Endothelial cell of umbilical vein (primary cell): Measurements from ENCODE around the gene COL6A2. TPM values are rescaled to one million over a fixed set of nuclear protein-coding genes. Genes with fewer than 3 reads are reported as not detected.

Experiments used
- BruUV-seq: library from RNA; stranded (reverse); fragments of 400-500 nt; replicated peaks from 2 replicates; lab custom pipeline; 2021; lab: Mats Ljungman, UMichigan
- CTCF ChIA-PET: fragments of 300-600, 350-600 bp; sonication (Branson Sonifier 250); formaldehyde crosslinking; loops from one replicate; lab custom pipeline; 2021; ENCODE audit warnings: antibody characterized with exemption, inconsistent platforms; lab: Charles Lee
- POLR2A ChIA-PET: fragments of 300-600, 350-600 bp; sonication (Branson Sonifier 250); formaldehyde crosslinking; loops from one replicate; lab custom pipeline; 2021; ENCODE audit warnings: antibody characterized with exemption, inconsistent platforms; lab: Charles Lee
- DNase-seq: peaks from one replicate; pipeline ENCODE4 v3.0.0-alpha.2; 2011; ENCODE audit warnings: low read depth, low spot score
- FAIRE-seq: peaks from 2 replicates; lab custom pipeline; 2011; peaks lifted over from hg19 to GRCh38; lab: Jason Lieb, UNC
- H2AFZ ChIP-seq: 2 replicates; pipeline ENCODE4 v1.6.0; 2012; ENCODE audit warnings: low read depth, low read length, control low read depth, inconsistent platforms
- H3K27ac ChIP-seq: 2 replicates; pipeline ENCODE4 v1.5.1; 2011; ENCODE audit warnings: low read depth, mild to moderate bottlenecking, control low read depth, low read length, moderate library complexity; ENCODE audit not compliant: insufficient read depth
- H3K27me3 ChIP-seq, 2 experiments: 2 replicates each; pipeline versions ENCODE4 v1.6.0 to v1.6.1; 2011; ENCODE audit warnings: low read length in 2 of 2, mixed read lengths in 1 of 2; ENCODE audit not compliant: control insufficient read depth in 2 of 2, insufficient read depth in 2 of 2
- H3K36me3 ChIP-seq, 2 experiments: 2 replicates in 1 of 2; 3 replicates in 1 of 2; pipeline ENCODE4 v1.5.1; 2011; ENCODE audit warnings: low read length in 2 of 2, mild to moderate bottlenecking in 1 of 2, moderate library complexity in 1 of 2; ENCODE audit not compliant: control insufficient read depth in 2 of 2, insufficient read depth in 2 of 2; ENCODE audit errors: extremely low read depth in 1 of 2
- H3K4me1 ChIP-seq: 3 replicates; pipeline ENCODE4 v1.5.1; 2011; ENCODE audit warnings: mild to moderate bottlenecking, low read length; ENCODE audit not compliant: control insufficient read depth, insufficient read depth; ENCODE audit errors: extremely low read depth
- H3K4me2 ChIP-seq: 2 replicates; pipeline ENCODE4 v1.6.1; 2011; ENCODE audit warnings: low read length, control low read depth, mixed read lengths; ENCODE audit not compliant: insufficient read depth
- H3K4me3 ChIP-seq, 3 experiments: fragments of 200-600 bp in 1 of 3; sonication (generic), shearing (Covaris generic) in 1 of 3; replicated peaks in 1 of 3; 2 replicates each; pipeline ENCODE4 v1.5.1; 2011 to 2016; ENCODE audit warnings: control low read depth in 3 of 3, low read length in 3 of 3, mild to moderate bottlenecking in 2 of 3, inconsistent platforms in 1 of 3, low read depth in 1 of 3, moderate library complexity in 1 of 3; ENCODE audit not compliant: insufficient read depth in 1 of 3
- H3K79me2 ChIP-seq: 2 replicates; pipeline ENCODE4 v1.6.0; 2012; ENCODE audit warnings: low read length, inconsistent platforms; ENCODE audit not compliant: control insufficient read depth, insufficient read depth
- H3K9ac ChIP-seq: replicated peaks from 2 replicates; pipeline ENCODE3; 2011; ENCODE audit warnings: low read length, control low read depth; ENCODE audit not compliant: insufficient read depth; ENCODE audit errors: extremely low read depth
- H3K9me1 ChIP-seq: replicated peaks from 3 replicates; pipeline ENCODE4 v1.6.0; 2011; ENCODE audit warnings: mild to moderate bottlenecking, low read length; ENCODE audit not compliant: control insufficient read depth, insufficient read depth; ENCODE audit errors: extremely low read depth
- H3K9me3 ChIP-seq: replicated peaks from 2 replicates; pipeline ENCODE4 v1.5.1; 2012; ENCODE audit warnings: low read length, inconsistent platforms; ENCODE audit not compliant: control insufficient read depth, insufficient read depth
- H4K20me1 ChIP-seq: replicated peaks from 2 replicates; pipeline ENCODE3; 2011; ENCODE audit warnings: mild to moderate bottlenecking, low read length; ENCODE audit not compliant: control insufficient read depth, insufficient read depth; ENCODE audit errors: extremely low read depth
- CTCF ChIP-seq, 2 donors: IDR thresholded peaks; 1 replicate in 1 of 2; 2 replicates in 1 of 2; pipeline ENCODE4 v1.5.1; 2011; ENCODE audit warnings: low read length in 2 of 2, mild to moderate bottlenecking in 2 of 2, moderate library complexity in 2 of 2, control low read depth in 1 of 2, inconsistent platforms in 1 of 2, low read depth in 1 of 2; ENCODE audit not compliant: insufficient read depth in 1 of 2; ENCODE audit errors: extremely low read depth in 1 of 2
- GATA2 ChIP-seq: IDR thresholded peaks from 2 replicates; pipeline ENCODE4 v1.7.0; 2011; ENCODE audit warnings: low read depth, mild to moderate bottlenecking, moderate library complexity, mixed read lengths, low read length; ENCODE audit not compliant: insufficient read length, insufficient read depth
- JUN ChIP-seq: IDR thresholded peaks from 2 replicates; pipeline ENCODE4 v1.6.1; 2011; ENCODE audit warnings: borderline replicate concordance, low read depth; ENCODE audit not compliant: insufficient read length, insufficient read depth
- POLR2A ChIP-seq: IDR thresholded peaks from 2 replicates; pipeline ENCODE4 v1.6.1; 2012; ENCODE audit warnings: low read depth, mild to moderate bottlenecking, control low read depth, low read length
- dilution Hi-C: fragments of 300-500 bp; cut with MboI; formaldehyde crosslinking; loops from one replicate; pipeline ENCODE4 v1.15.0; 2019; ENCODE audit warnings: low sequenced_read_pairs; ENCODE audit not compliant: extremely low pct_ligation_motif_present
- intact Hi-C: fragments of 100-400 bp; cut with micrococcal nuclease; formaldehyde crosslinking; loops from one replicate; pipeline ENCODE4 v1.10.0; 2022
- polyA plus RNA-seq, 4 experiments: library from polyadenylated mRNA; depleted of rRNA in 3 of 4; stranded (reverse) in 3 of 4; unstranded in 1 of 4; fragments of >200 nt; gene quantifications; 2 replicates each; pipeline versions ENCODE4 v1.2.1 to v1.2.3, GENCODE V29; 2011 to 2012; ENCODE audit warnings: missing spikeins in 1 of 4
- total RNA-seq: library from RNA; stranded (reverse); gene quantifications from 2 replicates; pipeline ENCODE4 v1.2.3, GENCODE V29; 2021

The COL6A2 gene
- total and polyA plus RNA-seq, 2 donors (not counting 3 experiments of a cell fraction or from before 2014, with no cell fraction given), result 3.4 to 6.1 TPM

- Histone ChIP-seq H3K4me1 (no peaks in the 10 kb centered on the region), H3K9me3 (no peaks in the 10 kb centered on the region), H3K79me2 (no peaks in the 10 kb centered on the region), H3K4me2 (no peak overlapping the region), H2AFZ (no peak overlapping the region), H4K20me1 (no peaks in the 10 kb centered on the region), H3K9ac (no peak overlapping the region), H3K4me3 (no peak overlapping the region), H3K36me3 (no peaks in the 10 kb centered on the region), H3K27me3 (peaks cover 20 to 23% of the 10 kb centered on the region in 2 experiments), H3K27ac (no peak overlapping the region), H3K9me1 (no peaks in the 10 kb centered on the region)
- DNase-seq, result no peak
- dilution Hi-C loops, result no loop called here
- intact Hi-C loops, result no loop called here
- FAIRE-seq, result no peak
- TF ChIP-seq JUN (no peak), CTCF (IDR thresholded peaks at IDR 0.05; ENCODE audit: extremely low read depth in 1 of 2, insufficient read depth in 1 of 2, low read depth in 1 of 2, low read length in 2 of 2) (no peak), POLR2A (no peak), GATA2 (no peak)
- POLR2A ChIA-PET, result no interaction called here
- no TSS peak for BruUV-seq
- CTCF ChIA-PET, result no interaction called here
Observed at GRCh38 chr21:46065215-46065913, 32.5 kb upstream of the COL6A2 start.
